ENCODE results near the gene CFL1.

The CFL1 gene

GRCh38 chr11:65829459-65829858 is 28.5 kb downstream of the CFL1 start:
- DNase-seq = no peak

DNA sequence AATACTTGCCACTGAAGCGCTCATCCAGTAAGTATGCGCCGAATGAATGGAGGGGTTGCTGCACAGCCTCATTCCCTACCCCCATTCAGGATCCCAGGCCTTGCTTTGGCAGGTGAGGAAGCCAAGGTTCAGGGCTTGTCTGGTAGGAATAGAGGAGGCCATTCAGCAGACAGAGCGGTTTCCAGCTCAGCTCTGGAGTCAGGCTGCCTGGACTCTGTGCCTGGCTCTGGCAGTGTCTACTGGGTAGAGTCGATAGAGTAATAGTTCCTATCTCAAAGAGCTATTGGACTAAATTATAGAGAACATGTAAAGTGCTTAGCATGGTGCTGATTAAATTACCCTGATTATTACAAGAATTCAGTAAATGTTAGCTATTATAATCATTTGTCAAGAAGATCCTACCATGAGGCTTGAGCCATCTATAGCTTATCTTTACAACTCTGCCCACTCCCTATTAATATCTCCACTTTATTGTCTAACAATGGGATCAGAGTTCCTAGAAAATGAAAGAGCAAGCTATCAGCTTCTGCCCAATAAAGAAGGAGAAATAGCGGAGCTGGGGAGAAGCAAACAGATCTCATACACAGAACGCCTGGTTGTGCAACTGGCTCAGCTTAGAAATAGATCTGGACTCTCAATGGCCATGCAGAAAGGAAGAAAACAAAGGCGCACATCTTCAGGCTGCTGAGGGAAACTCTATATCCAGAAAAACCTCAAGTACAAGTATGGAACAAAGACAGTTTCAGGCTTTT is 30.8 kb downstream of the CFL1 start:
- no peak for DNase-seq

GRCh38 chr11:65822776-65823528 is 35.0 kb downstream of the CFL1 start:
- no peak for DNase-seq

DNA sequence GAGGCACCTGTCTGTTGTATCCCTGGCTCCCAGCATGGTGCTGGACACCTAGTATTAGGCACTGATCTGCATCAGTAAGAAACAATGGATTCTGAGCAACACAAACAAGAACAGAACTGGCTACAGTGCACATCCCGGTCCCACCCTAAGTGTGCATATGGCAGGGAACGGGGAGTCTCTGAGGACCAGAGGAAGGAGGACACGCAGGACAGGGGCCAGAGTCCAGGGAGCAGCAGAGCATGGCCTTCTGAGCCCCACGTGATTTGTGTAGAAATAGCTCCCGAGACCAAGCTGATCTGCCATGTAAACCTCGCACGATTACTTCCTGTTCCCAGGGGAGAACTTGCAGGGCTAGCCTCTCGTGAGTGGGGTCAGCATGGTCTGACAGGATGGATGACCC is 36.9 kb downstream of the CFL1 start:
- no peak for DNase-seq

GRCh38 chr11:65817835-65818680 is 39.9 kb downstream of the CFL1 start:
- peak; percentile 97 for DNase-seq

DNA sequence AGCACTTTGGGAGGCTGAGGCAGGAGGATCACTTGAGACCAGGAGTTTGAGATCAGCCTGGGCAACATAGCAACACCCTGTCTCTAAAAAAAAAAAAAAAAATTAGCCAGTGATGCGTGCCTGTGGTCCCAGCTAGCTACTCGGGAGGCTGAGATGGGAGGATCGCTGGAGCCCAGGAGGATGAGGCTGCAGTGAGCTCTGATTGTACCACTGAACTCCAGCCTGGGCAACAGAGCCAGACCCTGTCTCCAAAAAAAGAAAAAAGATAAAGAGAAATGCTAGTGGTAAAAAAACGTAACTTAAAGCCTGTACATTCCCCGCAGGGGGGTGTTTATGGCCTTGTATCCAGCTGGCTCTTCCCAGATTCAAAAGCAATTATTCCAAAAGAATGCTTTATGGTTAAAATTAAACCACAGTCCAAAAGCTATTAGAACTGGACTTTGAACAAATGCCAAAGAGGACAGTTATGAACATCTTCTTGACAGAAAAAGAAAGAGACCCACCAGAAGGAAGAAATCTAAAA is 40.6 kb downstream of the CFL1 start:
- no peak for DNase-seq

DNA sequence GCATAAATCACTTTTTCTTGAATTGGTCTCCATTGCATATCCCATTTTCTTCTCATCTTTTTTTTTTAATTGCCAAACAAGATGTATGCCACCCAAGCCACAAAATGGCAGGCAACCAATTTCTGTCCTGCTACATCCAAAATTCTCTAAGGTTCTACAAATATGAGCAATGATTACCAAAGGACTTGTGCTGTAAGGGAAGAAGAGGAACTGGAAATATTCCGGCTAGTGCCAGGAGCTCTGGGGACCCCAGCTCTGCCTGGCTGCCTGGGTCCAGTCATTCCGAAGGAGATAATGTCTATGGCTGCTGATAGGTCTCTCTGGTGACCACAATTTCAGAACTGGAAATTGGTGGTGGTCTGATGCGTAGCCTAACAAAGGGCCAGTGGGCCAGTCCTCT is 41.3 kb downstream of the CFL1 start:
- DNase-seq = no peak

DNA sequence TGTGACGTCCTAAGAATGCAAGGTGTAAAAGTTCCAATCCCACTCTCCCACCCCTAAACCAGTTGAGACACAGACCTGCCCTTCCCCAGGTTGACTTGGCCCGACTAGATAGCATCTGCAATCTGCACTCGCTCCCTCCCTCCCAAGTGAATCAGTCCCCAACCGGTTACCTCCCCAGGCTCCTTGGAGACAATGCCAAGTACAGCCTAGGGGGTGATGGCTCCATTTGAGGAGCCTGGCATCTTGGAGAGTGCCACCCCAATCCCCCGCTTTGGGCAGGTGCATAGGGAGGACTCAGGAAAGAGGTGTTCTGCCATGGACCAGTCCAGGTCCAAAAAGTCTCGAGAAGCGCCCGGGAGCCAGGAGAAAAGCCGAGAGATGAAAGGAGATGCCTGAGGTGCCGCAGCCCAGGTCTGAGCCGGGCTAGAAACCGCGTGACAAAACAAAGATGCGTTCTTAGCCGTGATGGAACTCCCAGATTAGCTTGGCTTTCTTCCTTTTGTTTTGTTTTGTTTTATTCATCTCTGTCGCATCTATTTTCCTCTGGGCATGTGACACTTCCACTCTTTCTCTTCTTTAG is 42.9 kb downstream of the CFL1 start:
- no peak for DNase-seq

- no peak for DNase-seq
These were observed 43.6 kb downstream of the CFL1 start for GRCh38 chr11:65814131-65814985.

DNA sequence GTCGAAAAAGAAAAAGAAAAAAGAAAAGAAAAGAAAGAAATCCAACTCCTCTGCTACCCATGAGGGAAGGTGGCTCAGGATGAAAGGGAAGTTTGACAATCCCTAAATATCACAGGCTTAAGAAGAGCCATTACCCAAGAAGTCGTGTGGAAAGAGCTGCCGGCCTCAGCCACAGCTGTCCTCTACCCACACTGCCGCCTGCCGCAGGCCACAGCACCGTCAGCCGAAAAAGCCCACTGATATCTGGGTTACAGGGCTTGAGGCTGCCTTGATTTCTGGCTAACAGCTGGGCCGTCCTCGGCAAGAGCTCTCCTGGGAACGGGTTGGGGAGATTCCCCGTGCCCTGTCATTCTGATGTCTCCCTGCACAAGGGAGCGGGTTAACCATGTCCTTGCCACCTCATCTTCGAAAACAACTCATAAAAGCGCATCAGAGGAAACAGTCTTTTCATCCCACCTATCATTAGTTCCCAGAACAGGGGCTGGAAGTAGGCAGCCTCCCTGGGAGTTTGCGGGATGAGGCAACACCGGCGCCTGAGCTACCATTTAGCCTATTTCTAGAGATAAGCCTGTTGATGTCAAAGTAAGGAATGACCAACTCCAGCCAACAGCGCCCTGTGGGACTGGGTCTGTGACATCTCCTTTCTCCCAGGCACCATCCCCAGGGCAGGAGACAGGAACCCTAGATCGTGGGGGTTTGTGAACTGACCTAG is 46.1 kb downstream of the CFL1 start:
- DNase-seq = no peak

GRCh38 chr11:65810046-65810868 is 47.7 kb downstream of the CFL1 start:
- DNase-seq = no peak

- no peak for DNase-seq
These were observed 48.5 kb downstream of the CFL1 start for GRCh38 chr11:65809496-65809895.

- no peak for DNase-seq
These were observed 49.1 kb downstream of the CFL1 start for GRCh38 chr11:65808744-65809341.

GRCh38 chr11:65806979-65807378 is 51.0 kb downstream of the CFL1 start:
- DNase-seq = no peak
